Measurements from ENCODE around the gene LDHA.

Gene LDHA

GRCh38 chr11:18416459-18416858 is 22.1 kb downstream of the LDHA start:
- no peaks in the 10 kb centered on the region for H3K27me3 ChIP-seq (ENCODE audit: insufficient read depth, low read depth, severe bottlenecking)
- DNase-seq: no peak
- no peaks in the 10 kb centered on the region for H3K9me3 ChIP-seq (ENCODE audit: severe bottlenecking)
- H3K27ac ChIP-seq: no peak overlapping the region
- no peaks in the 10 kb centered on the region for H3K36me3 ChIP-seq
- no peak overlapping the region for H3K4me3 ChIP-seq (ENCODE audit: low read depth, low read length)
- TF ChIP-seq CTCF (IDR thresholded peaks at IDR 0.05; ENCODE audit: low read depth, low read length): no peak

- DNase-seq: no peak
- H3K36me3 ChIP-seq: no peaks in the 10 kb centered on the region
- no peak for TF ChIP-seq CTCF (IDR thresholded peaks at IDR 0.05; ENCODE audit: low read depth, low read length)
- no peaks in the 10 kb centered on the region for H3K27me3 ChIP-seq (ENCODE audit: insufficient read depth, low read depth, severe bottlenecking)
- H3K9me3 ChIP-seq (ENCODE audit: severe bottlenecking): no peaks in the 10 kb centered on the region
- no peak overlapping the region for H3K27ac ChIP-seq
- H3K4me3 ChIP-seq (ENCODE audit: low read depth, low read length): no peak overlapping the region
Measured at GRCh38 chr11:18419040-18419439, 24.7 kb downstream of the LDHA start.

GRCh38 chr11:18420067-18420466 is 25.7 kb downstream of the LDHA start:
- no peak for TF ChIP-seq CTCF (IDR thresholded peaks at IDR 0.05; ENCODE audit: low read depth, low read length)
- H3K27ac ChIP-seq: no peak overlapping the region
- no peaks in the 10 kb centered on the region for H3K36me3 ChIP-seq
- no peaks in the 10 kb centered on the region for H3K27me3 ChIP-seq (ENCODE audit: insufficient read depth, low read depth, severe bottlenecking)
- no peak overlapping the region for H3K4me3 ChIP-seq (ENCODE audit: low read depth, low read length)
- no peaks in the 10 kb centered on the region for H3K9me3 ChIP-seq (ENCODE audit: severe bottlenecking)
- no peak for DNase-seq

DNA sequence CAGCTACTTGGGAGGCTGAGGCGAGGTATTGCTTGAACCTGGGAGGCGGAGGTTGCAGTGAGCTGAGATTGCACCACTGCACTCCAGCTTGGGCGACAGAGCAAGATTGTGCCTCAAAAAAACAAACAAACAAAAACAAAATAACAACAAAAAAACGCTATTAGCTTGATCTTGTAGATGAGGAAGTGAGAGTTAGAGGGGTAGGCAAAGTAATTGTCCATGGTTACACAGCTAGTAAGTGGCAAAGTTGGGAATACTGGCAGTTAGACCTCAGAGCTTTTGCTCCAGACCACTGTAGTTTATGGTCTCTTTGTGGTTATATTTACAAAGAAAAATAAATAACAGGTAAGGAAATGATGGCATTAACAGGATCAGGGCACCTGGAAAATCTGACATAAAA is 32.9 kb downstream of the LDHA start:
- H3K9me3 ChIP-seq (ENCODE audit: severe bottlenecking): no peaks in the 10 kb centered on the region
- H3K4me3 ChIP-seq (ENCODE audit: low read depth, low read length): no peak overlapping the region
- no peak for TF ChIP-seq CTCF (IDR thresholded peaks at IDR 0.05; ENCODE audit: low read depth, low read length)
- no peaks in the 10 kb centered on the region for H3K27me3 ChIP-seq (ENCODE audit: insufficient read depth, low read depth, severe bottlenecking)
- DNase-seq: no peak
- no peak overlapping the region for H3K27ac ChIP-seq
- H3K36me3 ChIP-seq: no peaks in the 10 kb centered on the region

DNA sequence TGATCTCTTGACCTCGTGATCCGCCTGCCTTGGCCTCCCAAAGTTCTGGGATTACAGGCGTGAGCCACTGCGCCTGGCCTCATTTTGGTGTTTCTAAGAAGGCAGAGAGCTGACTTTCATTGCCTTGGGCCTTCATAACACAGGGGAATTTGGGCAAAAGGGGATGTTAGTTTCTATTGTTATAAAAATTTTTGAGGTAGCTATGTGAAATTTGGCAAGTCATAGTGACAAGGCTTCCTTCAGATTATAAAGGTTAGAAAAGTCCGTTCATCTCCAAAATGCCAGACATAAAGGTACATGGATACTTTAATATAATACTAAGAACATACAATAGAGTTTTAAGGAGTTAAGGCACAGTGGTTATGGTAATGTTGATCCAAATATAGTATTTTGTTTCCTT is 35.0 kb downstream of the LDHA start:
- no peaks in the 10 kb centered on the region for H3K27me3 ChIP-seq (ENCODE audit: insufficient read depth, low read depth, severe bottlenecking)
- DNase-seq: no peak
- H3K4me3 ChIP-seq (ENCODE audit: low read depth, low read length): no peak overlapping the region
- no peaks in the 10 kb centered on the region for H3K36me3 ChIP-seq
- TF ChIP-seq CTCF (IDR thresholded peaks at IDR 0.05; ENCODE audit: low read depth, low read length): no peak
- no peaks in the 10 kb centered on the region for H3K9me3 ChIP-seq (ENCODE audit: severe bottlenecking)
- no peak overlapping the region for H3K27ac ChIP-seq

DNA sequence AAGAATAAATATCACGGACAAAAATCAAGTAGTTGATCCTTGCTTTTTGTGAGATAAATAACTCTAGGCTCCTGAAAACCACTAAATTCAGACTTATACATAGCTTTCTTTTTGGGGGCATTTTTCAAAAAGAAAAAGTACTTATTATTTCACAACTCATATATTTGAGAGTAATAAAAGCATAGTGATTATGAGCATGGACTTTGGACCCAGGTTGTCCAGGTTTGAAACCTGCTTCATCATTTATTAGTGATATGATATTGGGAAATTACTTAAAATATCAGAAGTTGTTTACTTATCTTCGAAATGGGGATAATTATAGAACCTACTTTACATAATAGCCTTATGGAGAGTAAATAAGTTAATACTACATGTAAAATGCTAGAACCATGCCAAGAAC is 44.3 kb downstream of the LDHA start:
- H3K36me3 ChIP-seq: no peaks in the 10 kb centered on the region
- no peaks in the 10 kb centered on the region for H3K9me3 ChIP-seq (ENCODE audit: severe bottlenecking)
- no peak for TF ChIP-seq CTCF (IDR thresholded peaks at IDR 0.05; ENCODE audit: low read depth, low read length)
- H3K27me3 ChIP-seq (ENCODE audit: insufficient read depth, low read depth, severe bottlenecking): no peaks in the 10 kb centered on the region
- no peak overlapping the region for H3K4me3 ChIP-seq (ENCODE audit: low read depth, low read length)
- no peak overlapping the region for H3K27ac ChIP-seq
- no peak for DNase-seq

All from WERI-Rb-1 (cell line).